Thymus (tissue), 11 donors: ENCODE measurements around the gene APPL1. TPM values are rescaled to one million over a fixed set of nuclear protein-coding genes. Genes with fewer than 3 reads are reported as not detected.
"Not testable (repeated sequence)": the region's sequence is repeated elsewhere in the genome, so short reads cannot be mapped to it uniquely, and the experiment has no call there.

ENCODE experiments used
- DNase-seq, 9 donors: peaks; one replicate each; pipeline ENCODE4 v3.0.0-alpha.2; 2013; ENCODE audit warnings: low spot score in 9 of 9, low read depth in 6 of 9, missing footprints in 1 of 9
- H3K27ac ChIP-seq, 2 donors: one replicate each; pipeline ENCODE4 v1.5.1; 2013; ENCODE audit warnings: control low read depth in 1 of 2, low read depth in 1 of 2, low read length in 1 of 2, mild to moderate bottlenecking in 1 of 2, moderate library complexity in 1 of 2
- H3K27me3 ChIP-seq, 2 donors: one replicate each; pipeline ENCODE4 v1.5.1; 2013; ENCODE audit warnings: low read length in 1 of 2; ENCODE audit not compliant: control insufficient read depth in 2 of 2, insufficient read depth in 1 of 2
- H3K36me3 ChIP-seq, 2 donors: one replicate each; pipeline ENCODE4 v1.5.1; 2013; ENCODE audit warnings: low read length in 1 of 2, mild to moderate bottlenecking in 1 of 2, moderate library complexity in 1 of 2; ENCODE audit not compliant: control insufficient read depth in 2 of 2, insufficient read depth in 2 of 2
- H3K4me1 ChIP-seq, 2 donors: one replicate each; pipeline ENCODE4 v1.5.1; 2013; ENCODE audit warnings: low read length in 2 of 2; ENCODE audit not compliant: control insufficient read depth in 2 of 2, insufficient read depth in 2 of 2
- H3K4me3 ChIP-seq, 2 donors: one replicate each; pipeline ENCODE4 v1.5.1; 2013; ENCODE audit warnings: low read length in 2 of 2, control low read depth in 1 of 2, mild to moderate bottlenecking in 1 of 2
- H3K9me3 ChIP-seq, 2 donors: one replicate each; pipeline ENCODE4 v1.5.1; 2013; ENCODE audit warnings: low read length in 1 of 2, mild to moderate bottlenecking in 1 of 2; ENCODE audit not compliant: control insufficient read depth in 2 of 2, insufficient read depth in 1 of 2
- WGBS: extraction: QIAGEN DNeasy Blood & Tissue Kit; methylation state at CpG from one replicate; pipeline ENCODE4 v1.1.7; 2013; 5-methylcytosine and 5-hydroxymethylcytosine counted together
- polyA plus RNA-seq: library from polyadenylated mRNA; stranded (reverse); fragments of 200-250 nt; gene quantifications from one replicate; pipeline ENCODE4 v1.2.3, GENCODE V29; 2013
- total RNA-seq: library from RNA; stranded (reverse); fragments of 120-200 nt; gene quantifications from one replicate; pipeline ENCODE4 v1.2.4, GENCODE V29; 2013
- donor health status: healthy.

The APPL1 gene
- total and polyA plus RNA-seq, 2 donors: 17.7 to 32.2 TPM

DNA sequence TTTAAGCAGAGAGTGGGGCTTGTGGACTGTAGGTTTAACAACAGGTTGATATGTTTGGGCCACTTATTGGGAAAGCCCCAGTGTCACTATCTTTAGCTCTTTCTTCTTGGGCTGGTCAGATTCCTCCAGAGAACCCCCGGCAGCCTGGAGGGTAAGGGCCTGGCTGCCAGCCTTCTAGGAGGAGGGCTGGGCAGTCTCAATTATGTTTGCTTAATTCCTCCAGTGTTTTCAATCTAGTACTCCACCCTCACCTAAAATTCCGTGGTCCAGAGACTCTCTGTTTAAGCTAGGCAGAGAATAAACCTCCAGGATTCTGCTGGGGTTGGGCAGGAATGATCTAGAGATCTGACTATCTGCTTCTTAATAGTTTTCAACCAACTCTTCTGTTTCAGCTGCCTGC lies 59.7 kb downstream of the APPL1 start:
- Histone ChIP-seq H3K27ac (no peak overlapping the region), H3K4me1 (no peaks in the 10 kb centered on the region), H3K27me3 (no peaks in the 10 kb centered on the region), H3K9me3 (no peaks in the 10 kb centered on the region), H3K36me3 (no peaks in the 10 kb centered on the region), H3K4me3 (no peak overlapping the region)
- WGBS: 93% methylated on average over 2 of the region's 2 CpGs
- DNase-seq: no peak

GRCh38 chr3:57288403-57288802 lies 60.9 kb downstream of the APPL1 start:
- no peaks in the 10 kb centered on the region for H3K9me3 ChIP-seq
- H3K27ac ChIP-seq: no peak overlapping the region
- H3K27me3 ChIP-seq: no peaks in the 10 kb centered on the region
- no peak overlapping the region for H3K4me3 ChIP-seq
- WGBS: 94% methylated on average over 9 of the region's 9 CpGs
- no peaks in the 10 kb centered on the region for H3K36me3 ChIP-seq
- no peak for DNase-seq
- no peaks in the 10 kb centered on the region for H3K4me1 ChIP-seq

DNA sequence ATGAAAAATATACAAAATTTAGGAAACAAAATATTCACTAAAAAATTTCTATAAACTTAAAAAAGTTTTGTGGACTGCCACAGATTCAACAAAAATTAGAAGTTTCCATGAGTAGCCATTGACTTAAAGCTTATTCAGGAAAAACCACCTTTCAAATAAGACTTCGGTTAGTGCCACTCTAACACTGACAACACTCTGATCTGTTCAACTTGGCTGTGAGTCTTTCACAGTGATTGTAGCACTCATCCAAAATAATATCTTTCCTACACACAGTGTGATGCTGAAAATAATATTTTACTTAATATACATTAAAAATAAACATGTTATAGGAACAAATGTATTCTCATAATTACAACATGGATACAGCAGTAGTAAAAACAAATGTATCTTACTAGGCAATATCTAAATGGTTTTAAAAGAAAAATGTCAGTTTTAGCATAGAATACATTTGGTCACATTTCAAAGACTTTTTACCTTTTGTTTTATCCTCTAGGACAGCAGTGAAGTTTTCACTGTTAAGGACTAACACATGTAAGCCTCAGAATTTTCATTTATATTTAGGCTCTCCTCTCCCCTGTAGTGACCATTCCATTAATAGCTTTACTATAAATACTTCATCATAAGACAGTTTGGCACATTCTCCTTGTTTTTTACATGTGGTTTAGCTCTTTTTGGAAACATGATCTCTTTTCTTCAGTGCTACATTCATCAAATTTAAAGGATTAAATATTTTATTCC lies 64.8 kb downstream of the APPL1 start, which contains the start of gene ASB14:
TSS of gene ASB14 (minus strand) at position 527 of the 738 bp plus-strand sequence. CDS start 652 bp downstream, outside the sequence.
- 97% methylated on average over 1 of the region's 1 CpG for WGBS
- Histone ChIP-seq H3K4me3 (no peak within 1 kb of the TSS), H3K9me3 (no peaks in the 10 kb centered on the region), H3K36me3 (no peaks in the 10 kb centered on the region), H3K27me3 (no peaks in the 10 kb centered on the region), H3K27ac (no peak within 1 kb of the TSS), H3K4me1 (no peaks in the 10 kb centered on the region)
- no peak for DNase-seq

DNA sequence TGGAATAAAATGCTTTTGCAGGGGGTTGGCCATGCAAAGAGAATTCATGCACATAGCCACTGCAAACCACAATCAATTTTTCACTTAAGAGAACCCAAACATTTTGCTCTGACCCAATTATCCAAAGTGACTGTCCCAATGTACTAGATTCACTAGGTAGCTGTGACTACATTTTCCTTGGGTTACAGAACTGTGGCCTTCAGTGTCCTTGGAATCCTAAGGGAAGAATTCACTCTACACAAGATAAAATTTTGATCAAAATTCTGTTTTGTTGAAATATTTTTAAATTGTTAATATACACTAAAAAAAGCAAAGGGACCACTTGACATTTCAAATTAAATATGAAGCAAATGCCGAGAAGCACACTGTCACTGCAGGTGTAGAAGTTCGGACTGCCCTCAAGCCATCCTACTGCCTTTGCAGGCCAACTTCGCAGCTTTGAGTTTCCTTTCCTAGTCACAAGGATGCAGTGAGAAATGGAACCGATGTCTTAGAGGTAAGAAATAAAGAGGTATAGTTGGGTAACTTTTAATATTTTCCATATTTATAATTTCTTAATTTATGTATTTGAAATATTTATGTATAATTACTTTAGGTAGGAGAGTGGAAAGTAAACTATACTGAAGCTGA lies 65.5 kb downstream of the APPL1 start:
- Histone ChIP-seq H3K27ac (no peak overlapping the region), H3K27me3 (no peaks in the 10 kb centered on the region), H3K4me3 (no peak overlapping the region), H3K9me3 (no peaks in the 10 kb centered on the region), H3K4me1 (no peaks in the 10 kb centered on the region), H3K36me3 (no peaks in the 10 kb centered on the region)
- WGBS: 99% methylated on average over 4 of the region's 4 CpGs
- DNase-seq: no peak

DNA sequence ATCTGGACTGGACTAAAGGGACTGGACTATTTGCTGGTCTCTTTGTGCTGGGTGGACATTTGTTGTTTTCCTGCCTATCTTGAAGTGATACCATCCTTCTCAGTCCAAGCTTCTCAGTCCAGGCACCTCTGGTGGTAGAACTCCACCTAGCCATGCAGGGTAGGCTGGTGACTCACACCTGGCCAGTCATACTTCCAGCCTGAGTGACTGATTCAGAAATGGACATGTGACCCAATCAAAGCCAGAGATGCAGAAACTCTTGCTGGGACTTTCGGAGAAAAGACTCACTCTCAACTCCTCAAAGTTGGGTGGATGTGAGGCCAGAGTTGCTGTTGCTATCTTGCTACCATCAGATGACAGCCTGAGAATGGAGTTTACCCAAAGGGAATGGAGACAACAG lies 70.5 kb downstream of the APPL1 start:
- Histone ChIP-seq H3K27me3 (no peaks in the 10 kb centered on the region), H3K4me3 (no peak overlapping the region), H3K9me3 (no peaks in the 10 kb centered on the region), H3K27ac (no peak overlapping the region), H3K4me1 (no peaks in the 10 kb centered on the region), H3K36me3 (no peaks in the 10 kb centered on the region)
- 98% methylated on average over 1 of the region's 1 CpG for WGBS
- no peak for DNase-seq

DNA sequence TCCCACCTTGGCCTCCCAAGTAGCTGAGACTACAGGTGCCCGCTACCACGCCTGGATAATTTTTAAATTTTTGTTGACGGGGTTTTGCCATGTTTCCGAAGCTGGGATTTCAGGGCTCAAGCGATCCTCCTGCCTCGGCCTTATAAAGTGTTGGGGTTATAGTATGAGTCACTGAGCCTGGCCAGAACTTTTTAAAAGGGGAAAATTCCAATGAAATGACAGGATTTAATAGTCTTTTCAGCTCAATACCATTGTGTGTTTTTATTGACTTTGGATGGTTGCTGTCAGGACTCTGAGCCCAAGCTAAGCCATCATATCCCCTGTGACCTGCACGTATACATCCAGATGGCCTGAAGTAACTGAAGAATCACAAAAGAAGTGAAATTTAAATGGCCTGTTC lies 76.0 kb downstream of the APPL1 start:
- 97% methylated on average over 7 of the region's 7 CpGs for WGBS

GRCh38 chr3:57309769-57310360 lies 82.3 kb downstream of the APPL1 start:
- DNase-seq: no peak
- WGBS: 66% methylated on average over 3 of the region's 3 CpGs
- H3K27ac ChIP-seq: no peak overlapping the region
- H3K4me3 ChIP-seq: no peak overlapping the region
- no peaks in the 10 kb centered on the region for H3K4me1 ChIP-seq
- H3K9me3 ChIP-seq: no peaks in the 10 kb centered on the region
- no peaks in the 10 kb centered on the region for H3K36me3 ChIP-seq
- no peaks in the 10 kb centered on the region for H3K27me3 ChIP-seq

More for the DNA sequence above, 76.0 kb downstream of the APPL1 start:
- H3K4me3 ChIP-seq, H3K36me3 ChIP-seq, DNase-seq, H3K27me3 ChIP-seq, H3K4me1 ChIP-seq, H3K27ac ChIP-seq, H3K9me3 ChIP-seq: not testable (repeated sequence)

DNA sequence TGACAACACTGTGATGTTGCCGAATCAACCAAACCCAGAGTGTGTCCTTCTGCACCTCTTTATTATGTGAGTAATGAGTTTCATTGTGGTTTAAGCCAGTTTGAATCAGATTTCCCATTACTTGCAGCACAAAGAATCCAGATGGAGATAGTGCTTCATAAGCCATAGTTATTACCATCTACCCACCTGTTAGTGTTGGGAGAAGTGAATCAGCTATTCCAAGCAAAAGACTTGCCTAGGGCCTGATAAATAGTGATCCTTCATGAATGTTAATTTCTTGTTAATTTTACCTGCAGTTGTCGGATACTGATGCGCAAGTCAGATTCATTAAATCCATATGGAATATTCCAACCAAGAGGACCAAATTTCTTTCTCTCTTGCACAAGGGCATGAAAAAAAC lies 86.7 kb downstream of the APPL1 start:
- no peak overlapping the region for H3K27ac ChIP-seq
- H3K4me3 ChIP-seq: no peak overlapping the region
- H3K4me1 ChIP-seq: no peaks in the 10 kb centered on the region
- 98% methylated on average over 3 of the region's 3 CpGs for WGBS
- DNase-seq: no peak
- H3K9me3 ChIP-seq: no peaks in the 10 kb centered on the region
- no peaks in the 10 kb centered on the region for H3K27me3 ChIP-seq
- H3K36me3 ChIP-seq: no peaks in the 10 kb centered on the region
